Vagina (tissue), 2 donors: Measurements from ENCODE around the gene PANX3.

Experiments
- POLR2A ChIP-seq, 2 donors: fragments of 450-650 bp; IDR thresholded peaks; one replicate each; pipeline ENCODE4 v1.6.1; 2017; ENCODE audit warnings: antibody characterized with exemption in 2 of 2, mild to moderate bottlenecking in 2 of 2, moderate library complexity in 2 of 2
- POLR2AphosphoS5 ChIP-seq, 2 donors: sonication (generic); formaldehyde crosslinking; IDR thresholded peaks; one replicate each; pipeline ENCODE4 v1.9.0; 2017; ENCODE audit warnings: antibody characterized with exemption in 2 of 2, mild to moderate bottlenecking in 2 of 2, low read depth in 1 of 2; ENCODE audit not compliant: insufficient read depth in 1 of 2
- TF ChIP-seq, protein P1 (sequence below), 3 experiments: fragments of 450-650 bp in 2 of 3; fragments of 200-600 bp in 1 of 3; sonication (generic) in 1 of 3; IDR thresholded peaks; one replicate each; pipeline ENCODE4 v1.5.1; 2017 to 2019; ENCODE audit warnings: antibody characterized with exemption in 3 of 3, mild to moderate bottlenecking in 2 of 3, moderate library complexity in 2 of 3

DNA sequence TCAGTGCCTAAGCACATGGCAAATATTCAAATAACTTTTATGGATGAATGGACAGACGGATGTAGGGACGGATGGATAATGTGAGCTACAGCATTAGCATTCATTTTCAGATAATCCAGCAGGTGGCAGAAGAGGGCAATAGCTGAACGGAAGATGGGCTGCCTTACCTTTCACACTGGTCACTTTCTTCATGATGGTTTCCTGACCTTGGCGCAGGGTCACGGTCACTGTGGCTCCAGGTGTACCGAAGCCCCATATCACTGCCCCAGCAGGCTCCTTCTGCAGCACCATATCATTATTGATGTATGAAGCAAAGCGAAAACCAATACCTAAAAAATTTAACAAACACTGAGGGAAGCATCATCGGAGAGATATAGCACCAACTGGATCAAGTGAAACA lies 58.0 kb downstream of the PANX3 start:
- TF ChIP-seq, protein P1, sequence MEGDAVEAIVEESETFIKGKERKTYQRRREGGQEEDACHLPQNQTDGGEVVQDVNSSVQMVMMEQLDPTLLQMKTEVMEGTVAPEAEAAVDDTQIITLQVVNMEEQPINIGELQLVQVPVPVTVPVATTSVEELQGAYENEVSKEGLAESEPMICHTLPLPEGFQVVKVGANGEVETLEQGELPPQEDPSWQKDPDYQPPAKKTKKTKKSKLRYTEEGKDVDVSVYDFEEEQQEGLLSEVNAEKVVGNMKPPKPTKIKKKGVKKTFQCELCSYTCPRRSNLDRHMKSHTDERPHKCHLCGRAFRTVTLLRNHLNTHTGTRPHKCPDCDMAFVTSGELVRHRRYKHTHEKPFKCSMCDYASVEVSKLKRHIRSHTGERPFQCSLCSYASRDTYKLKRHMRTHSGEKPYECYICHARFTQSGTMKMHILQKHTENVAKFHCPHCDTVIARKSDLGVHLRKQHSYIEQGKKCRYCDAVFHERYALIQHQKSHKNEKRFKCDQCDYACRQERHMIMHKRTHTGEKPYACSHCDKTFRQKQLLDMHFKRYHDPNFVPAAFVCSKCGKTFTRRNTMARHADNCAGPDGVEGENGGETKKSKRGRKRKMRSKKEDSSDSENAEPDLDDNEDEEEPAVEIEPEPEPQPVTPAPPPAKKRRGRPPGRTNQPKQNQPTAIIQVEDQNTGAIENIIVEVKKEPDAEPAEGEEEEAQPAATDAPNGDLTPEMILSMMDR (IDR thresholded peaks at IDR 0.05) = peak; percentile 70 to 78 (median 72)
- TF ChIP-seq POLR2AphosphoS5 (IDR thresholded peaks at IDR 0.05; ENCODE audit: insufficient read depth in 1 of 2, low read depth in 1 of 2) (peak in 1 of 2 donors; percentile 23), POLR2A (IDR thresholded peaks at IDR 0.05) (no peak)
